ENCODE data around the gene SORCS2. TPM values are rescaled to one million over a fixed set of nuclear protein-coding genes. Genes with fewer than 3 reads are reported as not detected.

The SORCS2 gene
- total and polyA plus RNA-seq, 2 experiments from 2014 or later = 0.92 to 6.9 TPM

DNA sequence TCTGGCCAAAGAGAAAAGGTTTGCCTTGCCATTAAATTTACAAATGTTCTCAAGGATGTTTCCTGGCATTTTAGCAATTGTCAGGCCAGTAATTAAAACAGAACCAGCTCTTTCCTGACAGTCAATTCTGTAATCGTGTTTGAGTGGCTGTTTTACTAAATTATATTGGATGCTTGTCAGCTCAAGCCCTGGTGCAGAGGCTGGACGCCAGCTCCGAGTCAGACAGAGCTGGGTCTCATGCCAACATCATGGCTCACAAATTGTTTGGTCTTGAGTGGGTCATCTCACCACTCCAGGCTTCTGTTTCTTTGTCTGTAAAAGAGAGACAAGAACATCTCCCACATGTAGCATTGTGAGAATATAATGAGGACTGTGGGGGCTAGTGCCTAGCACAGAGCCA lies 432.7 kb downstream of the SORCS2 start:
- no peaks in the 10 kb centered on the region for H3K9me3 ChIP-seq (ENCODE audit: low read depth)
- H3K36me3 ChIP-seq = no peaks in the 10 kb centered on the region
- TF ChIP-seq, protein P1, sequence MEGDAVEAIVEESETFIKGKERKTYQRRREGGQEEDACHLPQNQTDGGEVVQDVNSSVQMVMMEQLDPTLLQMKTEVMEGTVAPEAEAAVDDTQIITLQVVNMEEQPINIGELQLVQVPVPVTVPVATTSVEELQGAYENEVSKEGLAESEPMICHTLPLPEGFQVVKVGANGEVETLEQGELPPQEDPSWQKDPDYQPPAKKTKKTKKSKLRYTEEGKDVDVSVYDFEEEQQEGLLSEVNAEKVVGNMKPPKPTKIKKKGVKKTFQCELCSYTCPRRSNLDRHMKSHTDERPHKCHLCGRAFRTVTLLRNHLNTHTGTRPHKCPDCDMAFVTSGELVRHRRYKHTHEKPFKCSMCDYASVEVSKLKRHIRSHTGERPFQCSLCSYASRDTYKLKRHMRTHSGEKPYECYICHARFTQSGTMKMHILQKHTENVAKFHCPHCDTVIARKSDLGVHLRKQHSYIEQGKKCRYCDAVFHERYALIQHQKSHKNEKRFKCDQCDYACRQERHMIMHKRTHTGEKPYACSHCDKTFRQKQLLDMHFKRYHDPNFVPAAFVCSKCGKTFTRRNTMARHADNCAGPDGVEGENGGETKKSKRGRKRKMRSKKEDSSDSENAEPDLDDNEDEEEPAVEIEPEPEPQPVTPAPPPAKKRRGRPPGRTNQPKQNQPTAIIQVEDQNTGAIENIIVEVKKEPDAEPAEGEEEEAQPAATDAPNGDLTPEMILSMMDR (IDR thresholded peaks at IDR 0.05; ENCODE audit: low read depth, low read length) = no peak
- peaks cover 3% of the 10 kb centered on the region for H3K27me3 ChIP-seq
- no peak overlapping the region for H3K27ac ChIP-seq
- no peaks in the 10 kb centered on the region for H3K4me1 ChIP-seq (ENCODE audit: low read depth)
- H3K4me3 ChIP-seq = no peak overlapping the region
- DNase-seq (ENCODE audit: low read depth in 1 of 2, low spot score in 1 of 2) = no peak

DNA sequence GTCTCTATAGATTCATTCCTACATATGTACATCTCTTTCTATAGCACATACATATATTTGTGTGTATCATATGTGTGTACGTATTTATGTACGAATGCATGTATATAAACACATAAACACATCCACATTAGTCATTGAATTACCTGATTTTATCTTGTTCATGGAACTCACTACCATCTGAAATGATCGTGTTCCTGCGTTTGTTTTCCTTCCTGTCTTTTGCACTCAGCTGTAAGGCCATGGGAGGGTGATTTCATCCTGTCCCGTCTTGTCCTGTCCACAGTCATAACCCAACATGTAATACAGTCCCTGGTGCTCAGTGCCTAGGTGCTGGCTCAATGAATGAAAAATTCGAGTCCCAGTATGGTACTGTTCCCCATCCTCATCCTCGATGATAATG lies 434.2 kb downstream of the SORCS2 start:
- no peak for DNase-seq (ENCODE audit: low read depth in 1 of 2, low spot score in 1 of 2)

DNA sequence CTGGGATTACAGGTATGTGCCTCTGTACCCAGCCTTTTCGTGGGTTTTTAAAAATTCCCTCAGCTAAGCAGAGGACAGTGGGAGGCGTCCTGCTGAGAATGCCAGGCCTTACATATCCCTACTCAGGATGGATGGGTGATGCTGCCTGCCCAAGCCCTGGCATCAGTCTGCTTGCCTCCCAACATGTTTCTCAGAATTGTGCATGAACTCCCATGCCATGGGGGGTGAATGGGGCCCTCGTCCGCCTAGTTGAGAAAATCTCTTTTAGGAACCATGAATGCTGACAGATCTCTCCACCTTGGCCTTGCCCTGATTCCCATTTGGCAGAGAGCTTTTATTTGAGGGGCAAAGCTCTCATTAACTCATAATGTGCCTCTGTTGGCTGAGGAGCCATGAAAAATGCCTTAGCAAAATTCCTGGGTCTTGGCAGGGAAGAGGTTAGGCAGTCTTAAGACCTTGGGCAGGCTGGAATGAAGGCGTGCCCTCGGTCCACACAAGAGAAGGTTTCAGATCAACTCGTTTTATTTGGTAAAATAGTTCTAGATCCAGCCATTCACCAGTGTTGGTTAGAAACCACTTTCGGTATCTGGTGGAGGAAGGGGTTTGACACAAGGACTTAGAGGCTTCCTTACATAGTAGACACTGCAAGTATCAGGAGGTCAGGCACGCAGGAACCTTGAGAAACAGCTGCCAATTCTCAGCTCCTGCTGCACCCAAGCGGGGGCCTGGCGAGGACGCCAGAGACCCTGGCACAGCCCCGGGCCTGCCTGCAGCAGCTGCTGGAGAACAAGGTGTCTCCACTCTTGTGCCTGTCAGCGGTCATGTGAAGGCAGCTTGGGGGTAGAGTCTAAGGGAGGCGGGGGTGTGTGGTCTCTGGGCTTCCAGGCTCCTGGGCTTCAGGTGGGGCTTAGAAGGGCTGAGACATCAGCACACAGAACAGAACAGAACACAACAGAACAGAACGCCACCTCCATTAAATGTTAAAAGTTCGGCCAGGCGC lies 435.2 kb downstream of the SORCS2 start:
- Histone ChIP-seq H3K27ac (no peak overlapping the region), H3K9me3 (ENCODE audit: low read depth) (no peaks in the 10 kb centered on the region), H3K4me1 (ENCODE audit: low read depth) (peaks cover 9% of the 10 kb centered on the region), H3K27me3 (peaks cover 3% of the 10 kb centered on the region), H3K36me3 (no peaks in the 10 kb centered on the region), H3K4me3 (no peak overlapping the region)
- no peak for DNase-seq (ENCODE audit: low read depth in 1 of 2, low spot score in 1 of 2)
- TF ChIP-seq, protein P1 (IDR thresholded peaks at IDR 0.05; ENCODE audit: low read depth, low read length) = no peak

More for the DNA sequence above, 434.2 kb downstream of the SORCS2 start:
- H3K9me3 ChIP-seq (ENCODE audit: low read depth) = no peaks in the 10 kb centered on the region
- H3K36me3 ChIP-seq = no peaks in the 10 kb centered on the region
- H3K27me3 ChIP-seq = peaks cover 3% of the 10 kb centered on the region
- no peak overlapping the region for H3K4me3 ChIP-seq
- TF ChIP-seq, protein P1 (IDR thresholded peaks at IDR 0.05; ENCODE audit: low read depth, low read length) = no peak
- no peak overlapping the region for H3K27ac ChIP-seq
- H3K4me1 ChIP-seq (ENCODE audit: low read depth) = no peaks in the 10 kb centered on the region

DNA sequence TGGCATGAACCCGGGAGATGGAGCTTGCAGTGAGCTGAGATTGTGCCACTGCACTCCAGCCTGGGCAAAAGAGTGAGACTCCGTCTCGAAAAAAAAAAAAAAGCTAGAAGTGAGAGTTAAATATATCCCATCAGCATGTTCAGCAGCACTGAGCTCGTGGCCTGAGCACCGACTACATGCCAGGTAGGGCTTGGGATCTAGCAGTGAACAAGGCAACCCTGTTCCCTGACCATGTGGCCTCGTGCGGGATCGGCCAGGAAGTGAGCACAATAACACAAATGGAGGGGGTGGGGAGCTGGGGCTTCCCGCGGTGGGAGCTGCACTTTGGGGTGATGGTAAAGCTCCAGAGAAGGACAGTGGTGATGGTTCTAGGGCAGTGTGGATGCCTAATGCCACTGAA lies 436.1 kb downstream of the SORCS2 start:
- H3K4me1 ChIP-seq (ENCODE audit: low read depth) = peaks cover 13% of the 10 kb centered on the region
- TF ChIP-seq, protein P1 (IDR thresholded peaks at IDR 0.05; ENCODE audit: low read depth, low read length) = no peak
- peaks cover 3% of the 10 kb centered on the region for H3K27me3 ChIP-seq
- H3K9me3 ChIP-seq (ENCODE audit: low read depth) = no peaks in the 10 kb centered on the region
- no peak for DNase-seq (ENCODE audit: low read depth in 1 of 2, low spot score in 1 of 2)
- H3K4me3 ChIP-seq = no peak overlapping the region
- no peak overlapping the region for H3K27ac ChIP-seq
- no peaks in the 10 kb centered on the region for H3K36me3 ChIP-seq

DNA sequence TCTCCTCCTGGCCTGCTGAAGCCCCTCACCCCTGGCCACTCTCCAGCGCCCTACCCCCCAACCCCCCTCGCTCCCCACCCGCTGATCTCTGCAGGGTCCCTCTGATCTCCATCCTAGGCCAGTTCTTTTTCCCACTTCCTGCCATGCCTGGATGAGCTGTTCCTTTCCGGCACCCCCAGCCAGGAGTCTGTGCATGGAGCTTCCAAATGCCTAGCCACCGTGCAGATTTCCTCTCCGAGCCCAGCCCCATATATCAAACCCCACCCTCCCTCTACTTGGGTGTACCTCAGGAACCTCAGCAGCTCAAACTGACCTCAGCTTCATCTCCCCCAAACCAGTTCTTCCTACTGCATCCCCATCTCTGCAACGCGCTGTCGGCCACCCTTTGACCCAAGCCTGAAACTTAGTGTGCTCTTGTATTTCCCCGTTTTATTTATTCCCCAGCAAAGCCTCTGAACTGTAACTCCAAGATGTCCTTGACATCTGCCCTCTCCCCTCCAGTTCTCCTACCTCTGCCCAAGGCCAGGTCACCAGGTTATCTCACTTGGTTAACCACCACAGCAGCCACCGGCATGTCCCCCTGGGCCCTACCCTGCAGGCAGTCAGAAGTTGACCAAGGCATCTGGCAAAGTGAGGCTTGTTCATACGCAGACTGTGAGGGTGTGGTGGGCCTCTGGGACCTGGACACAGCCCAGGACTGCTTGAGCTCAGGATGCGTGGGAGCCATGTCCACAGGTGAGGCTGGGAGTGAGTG lies 437.3 kb downstream of the SORCS2 start:
- Histone ChIP-seq H3K4me1 (ENCODE audit: low read depth) (peaks cover 13% of the 10 kb centered on the region), H3K27ac (no peak overlapping the region), H3K9me3 (ENCODE audit: low read depth) (no peaks in the 10 kb centered on the region), H3K36me3 (no peaks in the 10 kb centered on the region), H3K27me3 (no peaks in the 10 kb centered on the region), H3K4me3 (no peak overlapping the region)
- no peak for DNase-seq (ENCODE audit: low read depth in 1 of 2, low spot score in 1 of 2)
- TF ChIP-seq, protein P1 (IDR thresholded peaks at IDR 0.05; ENCODE audit: low read depth, low read length) = no peak

All from cardiac muscle cell (in vitro differentiated cells and primary cell).